DMS114 treated with DMSO at 0.1 percent for 48 hours (cell line): ENCODE results near the gene GBP4.
A peak's percentile ranks its signal among the peaks of the same experiment; 100 is the strongest.

Experiments used
- DNase-seq: peaks from one replicate; lab custom pipeline; 2025; ENCODE audit not compliant: unreplicated experiment; lab: John Stamatoyannopoulos, UW

The GBP4 gene

DNA sequence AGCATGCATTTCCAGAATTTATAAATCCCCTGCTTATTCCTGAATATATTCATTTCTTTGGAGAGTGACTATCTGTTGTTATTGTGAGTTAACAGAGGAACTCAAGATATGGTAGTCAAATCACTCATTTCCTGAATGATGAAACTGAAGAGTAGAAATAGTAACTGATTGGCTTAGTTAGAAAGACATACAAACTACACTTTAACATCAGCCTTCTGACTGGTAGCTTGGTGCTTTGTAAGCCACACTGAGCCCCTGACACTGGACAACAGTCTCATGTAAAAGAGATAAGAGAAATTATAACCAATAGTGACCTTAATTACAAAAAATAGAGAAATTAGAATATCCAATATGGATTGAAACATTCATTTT, 27.7 kb downstream of the GBP4 start:
- no peak for DNase-seq

- DNase-seq = no peak
Measured at GRCh38 chr1:89170170-89171066, 28.3 kb downstream of the GBP4 start.

- no peak for DNase-seq
Measured at GRCh38 chr1:89169166-89169565, 29.6 kb downstream of the GBP4 start.

DNA sequence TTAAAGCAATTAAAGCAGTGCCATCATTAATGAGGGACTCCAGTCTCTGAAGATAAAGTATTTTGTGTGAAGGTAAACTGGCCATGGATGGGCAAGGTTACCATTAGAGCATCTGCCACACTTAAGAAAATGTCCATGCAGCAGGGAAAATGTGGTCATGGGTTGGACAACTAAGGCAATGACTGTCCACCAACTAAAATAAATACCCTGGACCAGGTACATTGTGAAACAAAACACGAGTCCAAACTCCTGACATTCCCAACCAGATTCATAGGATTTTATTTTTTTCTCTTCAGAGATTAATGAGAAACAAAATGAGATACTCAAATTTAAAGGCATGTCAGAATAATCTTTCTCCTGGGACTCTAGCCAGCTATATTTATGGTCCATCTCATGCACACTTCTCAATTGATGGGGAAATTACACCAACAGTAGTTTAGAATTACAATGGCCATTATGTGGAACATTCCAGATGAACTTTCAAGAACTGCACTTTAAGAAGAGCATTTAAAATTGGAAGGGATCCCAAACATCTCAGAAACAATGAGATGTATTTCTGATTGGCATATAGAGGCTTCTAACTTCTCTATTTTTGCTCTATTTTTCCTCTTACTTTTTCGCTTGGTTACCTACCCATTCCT, 31.0 kb downstream of the GBP4 start:
- no peak for DNase-seq

- no peak for DNase-seq
Measured at GRCh38 chr1:89166705-89167104, 32.0 kb downstream of the GBP4 start.

GRCh38 chr1:89165811-89166210, 32.9 kb downstream of the GBP4 start:
- DNase-seq = no peak

- DNase-seq = no peak
Measured at GRCh38 chr1:89151047-89151446, 47.7 kb downstream of the GBP4 start.

- no peak for DNase-seq
Measured at GRCh38 chr1:89149976-89150375, 48.8 kb downstream of the GBP4 start.

GRCh38 chr1:89149229-89149628, 49.5 kb downstream of the GBP4 start:
- peak; percentile 28 for DNase-seq

DNA sequence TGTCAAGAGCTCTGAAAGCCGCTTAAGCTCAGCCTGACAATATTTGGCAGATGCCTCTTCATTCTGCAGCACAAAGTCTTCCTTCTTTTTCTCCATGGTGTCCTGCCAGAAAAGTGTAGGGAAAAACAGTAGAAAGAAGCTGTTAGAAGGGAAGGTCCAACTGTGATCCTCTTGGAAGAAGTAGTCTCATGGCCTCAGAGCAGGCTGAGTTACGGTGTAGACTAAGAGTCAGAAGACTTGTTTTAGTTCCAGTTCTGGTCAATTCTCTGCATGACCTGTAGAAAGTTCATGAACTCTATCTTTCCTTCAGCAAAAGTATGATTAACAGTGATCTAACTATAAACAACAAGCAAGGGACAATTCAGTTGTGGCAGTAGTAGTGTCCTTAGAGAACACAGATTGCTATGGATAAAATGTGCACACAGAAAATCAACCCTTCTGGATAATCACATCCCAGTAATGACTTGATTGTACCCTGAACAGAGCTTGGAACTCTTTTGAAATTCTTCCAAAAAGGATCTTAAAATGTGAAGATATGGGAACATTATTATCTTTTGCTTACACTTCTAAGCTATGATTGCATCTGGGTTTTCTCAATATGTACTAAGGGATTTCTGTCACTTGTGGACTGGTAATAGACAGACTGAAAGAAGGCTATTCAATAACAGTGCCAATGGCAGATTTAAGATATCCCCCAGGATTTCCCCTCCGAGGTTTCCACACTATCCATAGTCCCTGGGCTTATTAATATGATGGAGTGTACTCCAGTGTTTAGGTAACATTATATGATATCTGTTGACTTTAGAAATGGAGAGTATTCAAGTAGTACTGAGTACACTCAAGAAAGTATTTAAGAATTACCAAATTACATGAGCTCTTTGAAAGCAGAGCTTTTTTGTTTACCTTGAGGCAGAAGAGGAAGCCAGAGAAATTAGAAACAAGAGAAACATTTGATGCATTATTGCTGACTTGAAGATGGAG, 50.8 kb downstream of the GBP4 start:
- DNase-seq = no peak

DNA sequence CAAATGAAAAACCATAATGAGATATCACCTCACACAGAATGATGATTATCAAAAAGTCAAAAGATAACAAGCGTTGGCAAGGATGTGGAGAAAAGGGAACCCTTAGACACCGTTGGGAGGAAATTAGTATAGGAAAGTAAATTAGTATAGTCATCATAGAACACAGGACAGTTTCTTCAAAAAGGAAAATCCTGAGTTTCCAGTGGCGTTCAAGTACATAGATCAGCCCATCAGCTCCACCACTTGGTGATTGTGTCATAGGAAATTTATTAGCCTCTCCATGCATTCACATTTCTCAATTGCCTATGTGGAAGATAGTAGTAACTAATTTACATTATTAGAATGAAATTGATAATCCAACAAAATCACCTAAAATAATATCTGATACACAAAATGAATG, 52.0 kb downstream of the GBP4 start:
- DNase-seq = no peak

DNA sequence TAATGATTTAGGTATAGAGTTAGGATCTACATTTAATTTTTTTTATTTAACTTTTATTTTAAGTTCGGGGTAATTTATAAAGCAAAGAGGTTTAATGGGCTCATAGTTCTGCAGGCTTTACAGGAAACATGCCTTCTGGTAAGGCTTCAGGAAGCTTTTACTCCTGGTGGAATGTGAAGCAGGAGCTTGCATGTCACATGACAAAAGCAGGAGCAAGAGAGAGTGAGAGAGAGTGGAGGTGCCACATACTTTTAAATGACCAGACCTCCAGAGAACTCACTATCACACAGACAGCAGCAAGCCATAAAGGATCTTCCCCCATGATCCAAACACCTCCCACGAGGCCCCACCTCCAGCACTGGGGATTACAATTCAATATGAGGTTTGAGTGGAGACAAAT, 55.3 kb downstream of the GBP4 start:
- DNase-seq = no peak

DNA sequence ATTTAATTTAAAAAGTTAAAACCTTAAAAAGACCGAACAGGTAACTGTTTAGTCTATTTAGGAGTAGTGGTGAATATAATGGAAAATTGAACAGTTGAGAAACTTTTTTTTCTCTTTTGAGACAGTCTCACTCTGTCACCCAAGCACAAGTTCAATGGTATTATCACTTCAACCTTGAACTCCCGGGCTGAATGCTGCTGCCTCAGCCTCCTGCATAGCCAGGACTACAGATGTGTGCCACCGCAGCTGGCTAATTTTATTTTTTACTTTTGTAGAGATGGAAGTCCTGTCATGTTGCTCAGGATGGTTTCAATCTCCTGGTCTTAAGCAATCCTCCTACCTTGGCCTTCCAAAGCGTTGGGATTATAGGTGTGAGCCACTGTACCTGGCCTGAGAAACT, 56.6 kb downstream of the GBP4 start:
- no peak for DNase-seq

DNA sequence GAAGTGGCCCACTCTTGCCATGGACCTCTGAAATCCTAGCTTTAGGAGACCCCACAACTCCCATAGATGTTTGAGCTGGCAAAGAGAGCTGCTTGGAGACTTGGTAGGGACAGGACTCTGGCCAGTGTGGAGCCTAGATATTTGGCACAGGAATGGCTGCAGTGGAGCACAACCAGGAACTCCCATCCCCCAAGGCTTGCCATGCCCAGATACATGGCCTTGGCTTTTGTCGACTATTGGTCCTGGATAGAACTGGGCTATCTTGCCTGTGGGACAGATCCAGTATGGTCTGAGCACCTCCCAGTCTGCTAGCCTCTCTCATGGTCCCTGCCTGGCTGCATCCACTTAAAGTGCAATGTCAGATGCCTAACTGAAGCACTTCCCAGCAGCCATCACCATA, 65.0 kb downstream of the GBP4 start:
- DNase-seq = no peak
